CD4-positive, alpha-beta T cell treated with Interleukin-4 for 4 hours (primary cell): ENCODE measurements around the gene EFNA3.
A peak's percentile ranks its signal among the peaks of the same experiment; 100 is the strongest.

ENCODE experiments used
- DNase-seq: peaks from one replicate; pipeline ENCODE4 v3.0.0-alpha.2; 2020

EFNA3 gene

DNA sequence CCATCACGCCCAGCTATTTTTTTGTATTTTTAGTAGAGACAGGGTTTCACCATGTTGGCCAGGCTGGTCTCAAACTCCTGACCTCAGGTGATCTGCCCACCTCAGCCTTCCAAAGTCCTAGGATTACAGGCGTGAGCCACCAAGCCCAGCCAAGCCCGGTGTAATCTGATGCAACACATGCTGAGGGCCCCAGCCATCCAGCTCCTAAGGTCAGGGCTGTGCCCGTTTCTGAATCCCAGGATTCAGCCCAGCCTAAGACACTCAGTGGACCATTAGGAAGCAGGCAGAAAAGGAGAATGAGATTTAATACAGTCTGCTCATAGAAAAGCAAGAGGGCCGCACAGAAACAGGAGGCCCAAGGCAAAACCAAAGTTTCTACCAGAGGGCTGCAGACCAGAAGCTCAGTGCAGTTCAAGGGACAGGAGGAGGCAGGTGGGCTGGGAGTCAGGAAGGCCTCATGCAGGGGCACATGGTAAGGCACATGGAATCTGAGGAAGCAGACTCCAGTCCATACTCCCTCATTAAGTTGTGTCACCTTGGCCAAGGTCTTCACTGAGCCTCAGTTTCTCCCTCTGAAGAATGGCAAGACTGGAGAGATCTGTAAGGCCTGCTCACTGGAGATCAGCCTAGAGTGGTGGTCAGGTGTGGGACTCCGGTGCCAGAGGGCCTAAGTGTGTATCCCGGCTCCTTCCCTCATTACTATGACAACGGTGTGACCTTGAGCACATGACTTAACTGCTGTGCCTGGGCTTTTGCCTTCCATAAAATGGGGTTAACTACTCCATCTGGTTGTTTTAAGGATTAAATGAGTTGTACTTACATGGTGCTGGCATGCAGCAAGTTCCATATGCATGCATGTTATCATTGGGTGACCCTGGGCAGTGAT, 29.9 kb upstream of the EFNA3 start:
- no peak for DNase-seq

- DNase-seq, result no peak
Measured at GRCh38 chr1:155049651-155050559, 28.7 kb upstream of the EFNA3 start.

GRCh38 chr1:155050560-155051341, 27.9 kb upstream of the EFNA3 start, which contains the start of gene ADAM15:
TSS of gene ADAM15 (plus strand) at chr1:155051316. CDS start at chr1:155051387, 71 bp downstream.
- peak; percentile 72 for DNase-seq

DNA sequence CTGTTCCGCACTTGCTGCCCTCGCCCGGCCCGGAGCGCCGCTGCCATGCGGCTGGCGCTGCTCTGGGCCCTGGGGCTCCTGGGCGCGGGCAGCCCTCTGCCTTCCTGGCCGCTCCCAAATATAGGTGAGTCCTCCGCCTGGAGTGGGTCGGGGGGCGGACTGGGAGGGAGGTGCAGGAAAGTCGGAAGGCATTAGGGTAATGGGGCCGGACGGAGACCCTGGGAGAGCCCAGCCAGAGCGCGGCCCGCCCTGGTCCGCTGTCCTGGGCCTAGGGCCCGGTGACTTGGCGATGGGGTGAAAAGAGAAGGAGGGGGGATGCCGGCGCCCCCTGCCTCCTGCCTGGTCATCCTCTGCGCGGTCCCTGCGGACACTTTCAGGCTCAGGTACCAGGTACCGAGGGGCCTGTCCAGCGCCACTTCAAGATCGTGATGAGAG, 27.3 kb upstream of the EFNA3 start:
- DNase-seq, result no peak

- DNase-seq, result peak; percentile 34
Measured at GRCh38 chr1:155051777-155052398, 26.7 kb upstream of the EFNA3 start.

GRCh38 chr1:155052439-155053395, 25.9 kb upstream of the EFNA3 start:
- DNase-seq, result no peak

GRCh38 chr1:155053531-155054105, 25.0 kb upstream of the EFNA3 start:
- DNase-seq, result no peak

GRCh38 chr1:155057104-155057503, 21.5 kb upstream of the EFNA3 start:
- DNase-seq, result no peak

DNA sequence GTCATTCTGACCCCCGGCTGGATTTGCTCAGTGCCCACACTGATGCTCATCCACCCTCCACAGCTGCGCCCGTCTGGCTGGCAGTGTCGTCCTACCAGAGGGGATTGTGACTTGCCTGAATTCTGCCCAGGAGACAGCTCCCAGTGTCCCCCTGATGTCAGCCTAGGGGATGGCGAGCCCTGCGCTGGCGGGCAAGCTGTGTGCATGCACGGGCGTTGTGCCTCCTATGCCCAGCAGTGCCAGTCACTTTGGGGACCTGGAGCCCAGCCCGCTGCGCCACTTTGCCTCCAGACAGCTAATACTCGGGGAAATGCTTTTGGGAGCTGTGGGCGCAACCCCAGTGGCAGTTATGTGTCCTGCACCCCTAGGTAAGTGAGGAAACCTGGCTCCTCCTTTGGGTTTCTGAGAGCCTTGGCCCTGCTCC, 20.8 kb upstream of the EFNA3 start:
- no peak for DNase-seq

DNA sequence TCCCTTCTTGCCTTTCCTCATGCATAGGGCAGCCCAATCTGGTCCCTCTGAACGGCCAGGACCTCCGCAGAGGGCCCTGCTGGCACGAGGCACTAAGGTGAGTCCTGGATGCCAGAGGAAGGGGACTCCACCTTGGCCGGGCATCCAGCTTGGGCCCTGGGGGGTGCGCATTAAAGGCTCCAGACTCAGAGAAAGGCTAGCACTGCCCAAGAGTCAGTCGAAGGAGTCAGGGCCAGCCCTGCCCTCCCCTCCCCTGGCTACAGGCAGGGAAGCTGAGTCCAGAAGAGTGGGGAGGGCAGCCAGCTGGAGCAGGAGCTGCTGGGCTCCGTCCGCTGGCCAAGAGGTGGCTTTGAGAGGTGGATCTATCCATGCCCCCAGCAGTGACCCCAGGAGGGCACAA, 17.9 kb upstream of the EFNA3 start:
- DNase-seq, result no peak

DNA sequence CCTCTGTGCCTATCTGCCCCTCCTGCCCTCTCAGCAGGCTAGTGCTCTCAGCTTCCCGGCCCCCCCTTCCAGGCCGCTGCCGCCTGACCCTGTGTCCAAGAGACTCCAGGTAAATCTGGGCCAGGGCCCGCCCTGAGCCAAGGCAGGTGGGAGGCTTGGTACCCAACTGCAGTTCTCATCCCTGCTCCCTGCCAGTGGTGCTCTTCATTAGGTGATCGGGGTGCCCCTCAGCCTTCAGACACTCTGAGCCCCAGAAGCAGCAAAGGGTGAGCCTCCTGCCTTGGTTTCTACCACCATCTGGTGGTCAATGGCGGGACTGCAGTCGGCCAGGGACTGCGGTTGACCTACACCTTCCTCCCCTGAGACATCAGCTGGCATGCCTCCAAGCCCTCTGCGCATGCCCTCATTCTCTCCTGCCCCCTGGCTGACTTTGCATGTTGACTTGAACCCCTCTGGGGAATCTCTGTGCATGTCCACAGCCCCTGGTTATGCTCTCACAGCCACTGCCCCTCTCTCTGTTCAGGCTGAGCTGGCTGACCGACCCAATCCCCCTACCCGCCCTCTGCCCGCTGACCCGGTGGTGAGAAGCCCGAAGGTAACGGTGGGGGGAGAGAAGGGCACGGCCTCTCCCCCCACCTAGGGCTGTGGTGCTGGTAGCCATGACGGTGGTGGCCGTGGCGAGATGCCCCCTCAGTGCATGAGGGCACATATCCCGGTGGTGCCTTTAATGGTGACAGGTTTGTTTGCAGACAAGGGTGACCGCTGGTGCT, 17.1 kb upstream of the EFNA3 start:
- DNase-seq, result peak; percentile 92

- no peak for DNase-seq
Measured at GRCh38 chr1:155062151-155062686, 16.4 kb upstream of the EFNA3 start.

GRCh38 chr1:155062702-155063411, 15.8 kb upstream of the EFNA3 start:
- peak; percentile 58 for DNase-seq

GRCh38 chr1:155063550-155064110, 15.0 kb upstream of the EFNA3 start, which contains the start of gene EFNA4:
TSS of gene EFNA4 (plus strand) at chr1:155063740. CDS start at chr1:155063824, 84 bp downstream.
- DNase-seq, result peak; percentile 81

DNA sequence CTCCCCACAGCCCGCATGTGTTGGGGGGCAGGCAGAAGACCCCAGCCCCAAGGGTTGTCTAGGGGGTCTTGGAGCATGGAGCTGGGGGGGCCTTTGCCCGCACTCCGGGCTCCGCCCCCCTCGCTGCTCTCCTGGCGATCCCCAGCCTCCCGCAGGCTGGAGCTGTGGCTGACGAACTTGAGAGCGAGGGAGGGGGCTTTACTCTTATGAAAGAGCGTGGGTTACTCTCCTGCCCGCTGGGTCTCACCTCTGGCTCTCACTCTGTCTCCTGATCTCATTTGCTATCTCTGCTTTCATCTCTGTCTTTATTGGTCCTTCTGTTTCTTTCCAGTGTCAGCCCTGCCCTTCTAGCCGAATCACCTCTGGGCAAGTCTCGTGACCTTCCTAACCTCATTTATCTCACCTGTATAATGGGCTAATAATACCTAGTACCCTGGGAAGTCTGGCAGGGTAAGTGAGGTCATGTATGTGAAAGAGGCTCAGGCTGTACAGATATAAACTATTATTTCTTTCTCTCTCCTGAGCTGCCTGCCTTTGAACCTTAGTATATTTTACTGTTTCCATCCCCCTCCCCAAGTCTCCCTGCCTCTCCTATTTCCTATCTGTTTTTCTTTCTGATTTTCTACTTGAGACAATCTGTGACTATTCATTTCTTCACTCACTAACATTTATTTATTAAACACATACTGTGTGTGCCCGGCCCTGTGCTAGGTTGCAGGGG, 14.4 kb upstream of the EFNA3 start:
- DNase-seq, result peak; percentile 21

DNA sequence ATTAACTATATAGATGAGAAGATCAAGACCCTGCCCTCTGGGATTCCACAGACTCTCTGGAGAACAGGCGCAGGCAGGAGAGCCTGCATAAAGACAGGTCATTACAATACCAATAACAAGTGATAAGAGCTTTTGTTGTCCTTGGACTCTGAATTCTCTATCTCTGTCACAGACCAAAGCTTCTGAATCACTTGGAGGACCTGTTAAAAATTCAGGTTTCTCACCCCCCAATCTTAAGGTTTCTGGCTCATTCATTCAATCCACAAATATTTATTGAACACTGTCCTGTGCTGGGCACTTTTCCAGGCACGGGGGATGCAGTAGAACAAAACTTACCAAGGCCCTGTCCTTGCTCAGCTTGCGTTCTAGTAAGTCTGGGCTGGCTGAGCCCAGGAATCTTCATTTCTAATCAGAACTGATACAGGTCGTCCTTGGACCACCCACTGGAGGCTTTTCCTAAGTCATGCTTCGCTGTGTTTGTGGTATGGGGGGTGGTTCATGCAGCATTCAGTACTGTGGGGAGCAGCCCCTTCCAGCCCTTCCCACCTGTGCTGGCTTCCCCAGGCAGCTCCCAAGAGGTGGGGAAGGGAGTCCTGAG, 13.7 kb upstream of the EFNA3 start:
- DNase-seq, result no peak

DNA sequence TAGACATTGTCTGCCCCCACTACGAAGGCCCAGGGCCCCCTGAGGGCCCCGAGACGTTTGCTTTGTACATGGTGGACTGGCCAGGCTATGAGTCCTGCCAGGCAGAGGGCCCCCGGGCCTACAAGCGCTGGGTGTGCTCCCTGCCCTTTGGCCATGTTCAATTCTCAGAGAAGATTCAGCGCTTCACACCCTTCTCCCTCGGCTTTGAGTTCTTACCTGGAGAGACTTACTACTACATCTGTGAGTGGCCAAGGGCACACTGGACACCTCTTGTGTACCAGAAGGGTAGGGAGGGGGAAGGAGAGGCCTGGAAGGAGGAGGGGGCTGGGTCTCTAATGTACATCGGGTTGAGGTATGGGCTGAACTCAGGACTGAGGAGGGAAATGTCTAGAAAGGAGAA, 11.9 kb upstream of the EFNA3 start:
- DNase-seq, result no peak
